Effector CD4-positive, alpha-beta T cell (primary cell): ENCODE measurements around the gene ALDOA.
A peak's percentile ranks its signal among the peaks of the same experiment; 100 is the strongest.
"Not testable (repeated sequence)": the region's sequence is repeated elsewhere in the genome, so short reads cannot be mapped to it uniquely, and the experiment has no call there.

Experiments used
- DNase-seq: peaks from one replicate; pipeline ENCODE4 v3.0.0-alpha.2; 2020
- total RNA-seq: gene quantifications from one replicate; lab custom pipeline; 2026; lab: John Stamatoyannopoulos, UW

ALDOA gene
- 10.9 reads per million, percentile 33 among the genes with 10 or more reads in this experiment for total RNA-seq

DNA sequence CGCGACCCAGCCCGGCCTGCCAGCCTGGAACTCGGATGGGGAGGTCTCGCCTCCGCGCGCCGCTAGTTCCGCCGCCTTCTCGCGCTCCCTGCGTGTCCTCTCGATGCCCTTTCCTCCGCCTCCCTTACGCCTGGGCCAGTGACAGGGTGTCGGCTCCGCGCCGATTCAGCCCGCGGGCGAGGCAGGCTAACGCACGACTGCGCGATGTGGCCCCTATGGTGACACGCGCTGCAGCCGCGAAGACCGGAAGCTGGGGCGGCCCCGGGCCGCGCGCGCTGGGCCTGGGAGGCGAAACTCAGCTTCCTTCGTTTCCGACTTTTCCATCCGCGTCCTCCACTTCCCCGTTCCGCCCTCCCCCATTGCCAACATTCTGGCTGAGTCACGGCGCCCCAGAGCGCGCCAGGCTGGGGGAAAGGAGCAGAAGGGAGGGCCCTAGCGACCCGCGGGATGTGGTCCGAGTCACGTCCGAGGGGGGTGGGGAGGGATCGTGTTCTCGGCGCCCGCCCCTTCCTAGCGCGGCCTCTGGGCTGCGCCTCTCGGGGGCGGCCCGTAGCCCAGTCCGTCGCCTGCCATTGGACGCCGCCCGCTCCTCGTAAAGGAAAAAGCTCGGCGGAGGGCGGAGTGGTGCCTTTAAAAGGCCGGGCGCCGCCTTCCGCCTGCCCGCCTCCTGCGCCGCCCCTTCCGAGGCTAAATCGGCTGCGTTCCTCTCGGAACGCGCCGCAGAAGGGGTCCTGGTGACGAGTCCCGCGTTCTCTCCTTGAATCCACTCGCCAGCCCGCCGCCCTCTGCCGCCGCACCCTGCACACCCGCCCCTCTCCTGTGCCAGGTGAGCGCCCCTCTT is at the start of gene ALDOA:
Gene ALDOA, plus strand, starts transcription at position 659 of the 841 bp plus-strand sequence. CDS start 1,138 bp downstream, outside the sequence.
- DNase-seq: peak; percentile 90

DNA sequence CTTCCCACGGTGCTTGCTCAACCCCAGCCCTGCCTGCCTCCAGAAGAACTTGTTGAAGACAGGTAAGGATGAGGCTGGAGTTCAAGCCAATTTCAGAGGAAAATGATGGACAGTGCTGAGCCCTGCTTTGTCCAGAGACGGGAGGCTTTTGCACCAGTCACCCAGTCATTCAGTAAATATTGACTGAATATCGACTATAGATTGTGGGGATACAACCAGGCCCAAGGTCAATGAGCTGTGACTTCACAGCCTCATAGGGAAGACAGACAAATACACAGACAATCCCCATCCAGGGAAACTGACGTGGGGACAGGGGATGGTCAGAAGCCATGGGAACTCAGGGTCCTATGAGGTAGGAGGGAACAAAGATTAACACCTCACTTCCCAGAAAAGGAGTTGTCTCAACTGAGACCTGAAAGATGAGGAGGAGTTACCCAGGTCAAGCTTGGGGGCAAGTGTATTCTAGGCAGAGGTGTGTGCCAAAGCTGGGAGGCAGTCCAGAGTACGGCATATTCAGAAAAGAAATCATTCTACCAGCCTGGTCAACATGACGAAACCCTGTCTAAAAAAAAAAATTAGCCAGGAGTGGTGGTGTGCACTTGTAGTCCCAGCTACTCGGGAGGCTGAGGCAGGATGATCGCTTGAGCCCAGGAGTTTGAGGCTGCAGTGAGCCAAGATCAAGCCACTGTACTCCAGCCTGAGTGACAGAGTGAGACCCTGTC is 48.8 kb upstream of the ALDOA start:
- DNase-seq: no peak

DNA sequence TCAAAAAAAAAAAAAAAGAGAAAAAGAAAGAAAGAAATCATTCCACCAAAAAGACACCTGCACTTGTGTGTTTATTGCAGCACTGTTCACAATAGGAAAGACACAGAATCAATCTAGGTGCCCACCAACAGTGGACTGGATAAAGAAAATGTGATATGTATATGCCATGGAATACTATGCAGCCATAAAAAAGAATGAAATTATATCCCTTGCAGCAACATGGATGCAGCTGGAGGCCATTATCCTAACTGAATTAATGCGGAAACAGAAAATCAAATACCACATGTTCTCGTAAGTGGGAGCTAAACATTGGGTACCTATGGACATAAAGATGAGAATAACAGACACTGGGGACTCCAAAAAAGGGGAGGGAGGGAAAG is 48.3 kb upstream of the ALDOA start:
- DNase-seq: no peak

DNA sequence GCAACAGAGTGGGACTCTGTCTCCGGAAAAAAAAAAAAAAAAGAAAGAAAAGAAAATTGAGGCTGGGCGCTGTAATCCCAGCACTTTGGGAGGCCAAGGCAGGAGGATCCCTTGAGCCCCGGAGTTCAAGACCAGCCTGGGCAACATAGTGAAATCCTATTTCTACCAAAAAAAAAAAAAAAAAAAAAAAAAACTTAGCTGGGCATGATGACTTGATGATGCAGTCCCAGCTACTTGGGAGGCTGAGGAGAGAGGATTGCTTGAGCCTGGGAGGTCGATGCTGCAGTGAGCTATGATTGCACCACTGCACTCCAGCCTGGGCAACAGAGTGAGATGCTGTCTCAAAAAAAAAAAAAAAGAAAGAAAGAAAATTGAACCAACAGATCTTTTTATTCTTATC is 47.6 kb upstream of the ALDOA start:
- not testable (repeated sequence) for DNase-seq

DNA sequence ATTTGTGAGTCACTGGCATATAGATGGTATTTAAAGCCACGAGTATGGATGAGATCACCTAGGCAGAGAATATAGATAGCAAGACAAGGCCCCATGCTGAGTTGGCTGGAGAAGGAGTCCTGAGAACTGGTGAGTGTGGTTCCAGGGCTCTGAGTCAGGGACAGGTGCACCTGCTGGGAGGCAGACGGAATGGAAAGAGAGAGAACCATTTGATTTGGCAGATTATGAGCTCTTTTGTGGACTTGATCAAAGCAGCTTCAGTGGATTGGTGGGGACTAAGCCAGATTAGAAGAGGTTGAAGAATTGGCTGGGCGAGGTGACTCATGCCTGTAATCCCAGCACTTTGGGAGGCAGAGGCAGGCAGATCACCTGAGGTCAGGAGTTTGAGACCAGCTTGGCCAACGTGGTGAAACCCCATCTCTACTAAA is 46.8 kb upstream of the ALDOA start:
- DNase-seq: no peak

DNA sequence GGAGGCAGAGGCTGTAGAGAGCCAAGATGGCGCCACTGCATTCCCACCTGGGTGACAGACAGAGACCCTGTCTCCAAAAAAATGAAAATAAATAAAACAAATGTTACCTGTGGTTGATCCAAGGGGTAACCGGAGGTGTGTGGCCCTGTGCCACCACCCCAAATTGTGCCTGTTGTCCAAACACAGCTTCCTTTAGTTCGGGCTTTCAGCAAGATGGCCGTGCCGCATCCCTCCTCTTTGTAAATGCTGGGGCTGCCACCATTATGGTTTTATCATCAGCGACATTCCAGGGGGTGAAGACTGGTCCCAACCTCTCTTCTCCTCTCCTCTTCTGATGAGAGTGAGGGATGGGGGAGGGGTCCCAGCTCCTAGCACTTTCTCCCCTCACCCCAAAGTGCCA is 42.7 kb upstream of the ALDOA start, which contains the start of gene C16orf92:
Gene C16orf92, plus strand, starts transcription at position 312 of the 400 bp plus-strand sequence. CDS start 143 bp downstream, outside the sequence.
- no peak for DNase-seq

DNA sequence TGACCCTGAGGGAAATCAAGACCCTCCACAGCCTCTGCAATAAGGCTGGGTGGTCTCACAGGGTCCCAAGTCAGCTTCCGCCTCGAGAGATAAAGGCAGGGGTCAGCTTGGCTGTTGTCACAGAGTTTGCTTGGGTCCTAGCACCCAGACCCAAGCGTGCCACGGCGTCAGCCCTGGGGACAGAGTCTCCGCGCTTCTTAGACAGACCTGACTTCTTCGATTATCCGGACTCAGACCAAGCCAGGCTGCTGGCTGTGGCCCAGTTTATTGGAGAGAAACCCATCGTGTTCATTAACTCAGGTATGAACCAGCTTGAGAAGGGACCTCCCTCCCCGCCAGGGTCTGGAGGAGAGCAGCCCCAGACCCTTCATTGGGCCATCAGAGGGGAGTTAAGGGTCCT is 42.0 kb upstream of the ALDOA start:
- no peak for DNase-seq

DNA sequence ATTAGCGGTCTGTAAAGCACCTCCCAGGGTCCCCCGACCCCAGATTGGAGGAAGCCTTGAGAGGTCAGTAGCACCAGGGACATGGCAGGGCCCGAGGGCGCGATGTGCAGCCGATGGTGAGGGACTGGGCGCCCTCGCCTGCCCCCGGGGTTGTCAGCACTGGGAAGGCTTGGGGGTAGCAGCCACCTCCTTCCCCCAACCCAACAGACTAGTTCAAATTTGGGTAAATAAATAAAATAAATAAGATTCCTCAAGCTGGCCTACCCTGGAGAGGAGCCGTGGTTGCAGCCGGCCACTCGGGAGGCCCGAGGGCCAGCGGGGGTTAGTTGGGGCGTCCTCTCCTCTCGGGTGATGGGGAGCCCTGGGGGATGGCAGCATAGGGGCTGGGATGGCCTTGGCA is 41.1 kb upstream of the ALDOA start:
- DNase-seq: no peak

DNA sequence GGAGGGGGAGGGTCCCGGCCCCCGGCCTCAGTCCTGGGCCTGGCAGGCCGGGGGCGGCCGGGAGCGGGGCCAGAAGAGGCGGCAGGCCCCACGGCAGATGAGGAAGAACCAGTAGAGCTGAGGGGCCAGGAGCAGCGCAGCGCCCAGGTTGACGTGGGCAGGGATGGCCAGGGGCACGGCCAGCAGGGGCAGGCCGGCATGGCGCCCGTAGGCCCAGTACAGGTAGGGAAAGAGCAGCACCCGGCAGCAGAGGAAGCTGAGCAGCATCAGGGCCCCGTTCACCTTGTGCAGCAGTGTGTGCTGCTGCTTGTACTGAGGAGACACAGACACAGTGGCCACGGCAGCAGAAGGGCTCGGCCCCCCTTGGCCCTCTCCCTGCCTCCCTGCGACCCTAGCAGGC is 40.4 kb upstream of the ALDOA start:
- no peak for DNase-seq

DNA sequence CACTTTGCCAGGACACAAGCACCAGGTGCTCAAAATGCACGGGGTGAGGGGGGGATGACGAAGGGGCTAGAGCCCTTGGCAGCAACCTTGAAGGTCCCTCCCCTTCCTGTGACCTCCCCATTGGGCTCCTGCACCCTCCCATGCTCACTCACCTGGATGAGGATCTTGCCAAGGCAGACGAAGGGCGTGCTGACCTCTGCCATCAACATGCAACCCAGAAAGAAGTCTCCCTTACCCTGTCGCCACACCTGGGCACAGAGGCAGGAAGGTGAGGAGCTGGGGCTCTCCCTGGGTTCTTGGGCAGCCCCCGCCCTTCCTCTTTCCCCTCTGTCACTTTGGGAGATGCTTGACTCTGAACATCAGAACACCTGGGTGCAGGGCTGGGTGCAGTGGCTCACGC is 40.0 kb upstream of the ALDOA start:
- no peak for DNase-seq

DNA sequence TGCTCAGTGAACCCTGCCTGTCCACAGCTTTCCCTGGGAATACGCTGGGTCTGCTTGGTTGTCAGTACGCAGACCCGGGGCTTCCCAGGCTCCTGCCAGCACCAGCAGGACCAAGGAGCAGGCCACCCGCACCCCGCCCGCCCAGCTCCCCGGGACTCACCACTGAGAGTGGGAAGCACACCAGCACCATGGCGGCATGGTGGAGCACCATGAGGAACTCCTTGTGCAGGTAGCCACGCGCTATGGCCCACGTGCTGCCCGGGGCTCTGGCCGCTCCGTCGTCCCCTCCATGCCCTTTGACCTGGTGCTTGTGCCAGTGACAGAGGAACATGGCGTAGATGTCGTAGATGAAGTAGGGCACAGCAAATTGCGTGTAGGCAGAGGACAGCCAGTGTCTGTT is 39.1 kb upstream of the ALDOA start:
- no peak for DNase-seq

DNA sequence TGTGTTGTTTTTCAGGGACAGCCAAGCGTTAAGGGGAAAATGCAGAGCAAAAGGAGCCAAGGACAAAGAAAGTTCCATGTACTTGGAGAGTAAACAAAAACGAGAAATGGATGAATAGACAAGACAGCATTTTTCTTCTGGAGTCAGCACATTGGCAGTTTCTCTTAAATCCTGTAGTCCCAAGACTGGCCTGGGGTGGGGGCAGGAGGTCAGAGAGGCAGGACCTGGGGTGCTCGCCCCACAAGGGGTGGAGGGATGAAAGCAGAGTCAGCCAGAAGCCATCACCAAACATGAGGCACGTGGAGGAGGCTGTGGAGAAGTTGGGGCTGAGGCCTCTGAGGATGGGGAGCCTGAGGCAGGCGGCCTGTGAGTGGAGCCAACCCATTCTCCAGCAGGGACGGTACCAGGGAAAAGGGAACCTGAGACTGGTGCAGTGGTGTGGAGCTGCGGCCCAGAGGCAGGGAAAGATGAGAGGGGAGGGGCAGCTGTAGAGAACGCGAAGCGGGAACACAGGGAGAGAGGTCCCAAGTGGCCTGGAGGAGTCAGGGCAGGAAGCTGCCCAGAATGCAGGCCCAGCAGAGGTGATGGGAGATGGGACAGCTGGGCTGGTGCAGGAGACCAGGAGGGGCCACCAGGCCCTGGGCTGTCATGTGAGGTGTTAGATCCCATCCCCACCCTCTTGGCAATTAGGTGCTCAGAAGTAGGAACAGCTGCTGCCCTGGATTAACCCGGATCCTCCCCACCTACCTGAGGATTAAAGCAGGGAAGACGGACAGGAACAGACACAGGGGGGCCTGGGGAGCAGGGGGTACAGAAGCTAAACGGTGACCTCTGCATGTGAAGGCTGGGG is 37.7 kb upstream of the ALDOA start:
- DNase-seq: no peak

DNA sequence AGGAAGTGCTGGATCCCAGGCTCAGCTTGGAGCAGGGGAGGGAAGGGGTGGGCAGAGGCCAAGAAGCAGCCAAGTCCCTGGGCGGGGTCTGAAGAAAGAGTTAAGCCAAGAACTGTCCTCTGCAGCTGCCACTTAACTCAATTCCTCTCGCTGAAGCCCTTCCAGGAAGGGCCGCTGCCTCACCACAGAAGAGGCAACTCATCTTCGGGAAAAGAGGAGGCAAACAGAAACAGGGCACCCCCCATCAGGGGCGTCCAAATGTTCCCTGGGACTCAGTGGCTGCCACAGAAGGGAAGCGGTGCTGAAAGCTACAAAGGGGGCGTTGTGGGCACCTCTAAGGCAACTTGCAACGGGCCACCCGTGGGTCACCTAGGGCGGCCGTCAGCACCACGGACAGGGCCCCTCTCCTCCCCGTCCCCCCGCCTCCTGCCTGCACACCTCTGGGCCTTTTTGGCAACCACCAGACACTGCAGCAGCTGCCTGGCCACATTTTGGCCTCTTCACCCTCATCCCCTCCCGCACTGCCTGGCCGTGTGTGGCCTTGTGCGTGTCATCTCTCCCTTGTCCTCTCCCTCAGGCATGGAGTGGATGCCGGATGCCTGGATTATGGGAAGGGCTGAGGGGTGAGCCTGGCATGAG is 37.0 kb upstream of the ALDOA start:
- DNase-seq: no peak

DNA sequence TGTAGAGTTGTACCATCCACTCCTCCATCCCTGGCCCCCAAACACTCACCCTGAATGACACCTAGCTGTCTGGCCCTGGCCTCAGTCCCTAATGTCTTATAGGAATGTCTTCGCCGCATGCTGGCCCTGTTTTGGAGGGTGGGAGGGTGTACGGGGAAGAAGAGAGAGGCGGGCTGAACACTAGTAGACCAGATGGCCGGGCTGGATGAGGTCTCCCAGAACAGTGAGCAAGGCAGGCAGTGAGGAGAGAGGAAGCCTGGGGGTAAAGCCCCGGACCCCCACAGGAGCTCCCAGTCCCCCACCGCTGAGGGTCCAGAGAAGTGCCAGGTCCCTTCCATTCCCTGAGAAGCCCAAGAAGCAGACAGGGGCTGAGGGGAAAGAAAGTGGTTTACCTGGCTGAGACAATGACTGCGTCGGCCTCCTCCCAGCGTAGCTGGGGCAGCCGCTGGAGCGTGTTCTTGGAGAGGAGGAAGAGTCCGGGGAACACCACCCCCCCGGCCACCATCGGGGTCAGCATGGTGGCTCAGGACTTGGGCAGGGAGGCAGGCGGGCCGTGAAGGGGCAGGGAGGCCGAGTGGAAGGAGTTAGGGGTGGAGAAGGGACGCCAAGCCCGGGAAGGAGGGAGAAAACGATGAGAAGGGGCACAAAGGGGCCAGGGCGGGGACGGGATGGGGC is 35.4 kb upstream of the ALDOA start:
- DNase-seq: no peak

DNA sequence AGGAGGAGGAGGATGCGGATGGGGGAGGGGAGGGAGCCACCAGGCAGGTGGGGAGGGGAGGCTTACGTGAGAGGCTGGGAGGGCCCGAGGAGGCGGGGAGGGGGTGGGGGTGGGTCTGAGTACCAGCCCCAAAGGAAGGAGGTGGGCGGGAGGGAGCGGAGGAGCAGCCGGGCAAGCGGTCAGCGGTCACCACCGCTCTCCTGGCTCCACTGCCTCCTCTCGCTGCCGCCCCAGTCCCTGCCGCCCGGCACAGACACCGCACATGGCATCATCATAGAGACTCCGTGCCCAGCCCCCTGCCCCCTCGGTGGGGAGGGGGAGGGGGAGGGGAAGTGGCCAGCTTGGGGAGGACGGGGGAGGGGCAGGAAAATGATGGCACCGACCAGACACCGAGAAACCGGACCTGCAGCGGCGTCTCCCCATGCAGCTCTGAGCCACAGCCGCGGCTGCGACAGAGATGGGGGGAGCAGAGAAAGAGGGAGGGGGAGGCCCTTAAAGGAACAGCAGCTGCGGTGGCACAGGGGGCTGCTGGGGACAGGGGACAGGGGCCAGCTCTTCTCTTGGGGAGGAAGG is 34.6 kb upstream of the ALDOA start, which contains the start of gene TLCD3B:
Gene TLCD3B, minus strand, starts transcription at position 431 of the 573 bp plus-strand sequence. CDS start 744 bp downstream, outside the sequence.
- DNase-seq: no peak

DNA sequence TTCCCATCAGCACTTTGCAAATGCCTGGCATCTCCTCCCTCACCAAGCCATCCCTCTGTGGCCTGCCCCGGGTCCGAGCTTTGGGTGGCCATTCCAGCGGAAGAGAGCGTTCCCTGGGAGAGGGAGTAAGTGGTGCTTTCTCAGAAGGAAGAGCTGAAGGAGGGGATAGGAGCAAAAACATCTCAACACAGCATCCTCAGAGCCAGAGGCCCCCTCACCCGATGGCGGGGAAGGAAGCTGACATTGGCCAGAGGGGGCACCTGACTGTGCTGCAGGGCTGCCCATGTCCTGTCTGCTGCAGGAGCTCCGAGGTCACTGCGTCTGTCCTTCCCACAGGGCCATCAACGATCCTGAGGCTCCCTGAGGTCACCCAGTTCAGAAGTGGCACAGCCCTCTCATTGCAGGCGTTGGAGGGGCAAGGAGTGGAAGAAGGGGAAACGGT is 34.1 kb upstream of the ALDOA start:
- DNase-seq: no peak

DNA sequence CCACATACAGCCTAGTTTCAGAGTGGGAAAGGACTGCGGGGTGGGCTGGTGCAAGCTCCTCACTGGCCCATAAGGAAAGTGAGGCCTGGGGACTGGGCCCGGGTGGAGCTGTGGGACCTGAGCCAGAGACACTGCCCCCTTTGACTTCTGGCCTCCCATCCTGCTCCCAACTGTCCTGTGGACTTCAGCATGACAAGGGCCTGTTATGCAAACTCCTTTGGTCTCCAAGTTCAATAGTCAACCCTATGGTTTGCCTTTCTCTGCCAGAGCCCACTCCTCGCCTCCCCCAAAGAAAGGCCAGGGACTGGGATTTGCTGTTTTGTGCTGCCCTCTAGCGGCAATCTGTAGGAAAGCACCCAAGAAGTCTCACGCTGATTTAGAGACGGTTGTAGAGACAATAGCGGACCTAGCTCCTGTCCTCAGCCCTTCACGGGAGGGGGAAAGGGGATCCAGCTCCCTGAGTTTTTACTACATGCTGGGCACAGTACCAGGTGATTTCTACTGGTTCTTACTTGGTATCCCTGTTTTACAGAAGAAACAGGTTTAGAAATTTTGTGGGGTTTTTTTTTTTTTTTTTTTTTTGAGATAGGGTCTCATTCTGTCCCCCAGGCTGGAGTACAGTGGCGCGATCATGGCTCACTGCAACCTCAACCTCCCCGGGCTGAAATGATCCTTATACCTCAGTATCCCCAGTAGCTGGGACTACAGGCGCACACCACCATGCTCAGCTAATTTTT is 33.3 kb upstream of the ALDOA start:
- DNase-seq: peak; percentile 47

DNA sequence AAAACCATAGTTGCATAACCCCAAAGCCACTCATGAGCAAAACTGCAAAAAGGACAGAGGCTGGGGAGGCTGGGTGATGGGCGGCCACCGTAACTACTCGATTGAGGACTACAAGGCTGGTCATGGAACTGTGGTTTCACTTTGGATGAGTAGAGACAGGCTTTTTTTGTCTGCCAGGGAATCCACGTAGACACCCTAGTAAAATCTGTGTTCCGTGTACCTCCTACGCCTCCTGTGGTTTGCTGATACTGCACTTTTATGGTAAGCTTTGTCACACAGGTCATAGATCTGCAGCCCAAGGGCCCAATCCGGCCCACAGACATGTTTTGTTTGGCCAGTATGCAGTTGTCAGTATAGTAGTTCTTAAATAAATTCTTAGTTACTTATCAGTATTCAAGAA is 32.3 kb upstream of the ALDOA start:
- DNase-seq: no peak

DNA sequence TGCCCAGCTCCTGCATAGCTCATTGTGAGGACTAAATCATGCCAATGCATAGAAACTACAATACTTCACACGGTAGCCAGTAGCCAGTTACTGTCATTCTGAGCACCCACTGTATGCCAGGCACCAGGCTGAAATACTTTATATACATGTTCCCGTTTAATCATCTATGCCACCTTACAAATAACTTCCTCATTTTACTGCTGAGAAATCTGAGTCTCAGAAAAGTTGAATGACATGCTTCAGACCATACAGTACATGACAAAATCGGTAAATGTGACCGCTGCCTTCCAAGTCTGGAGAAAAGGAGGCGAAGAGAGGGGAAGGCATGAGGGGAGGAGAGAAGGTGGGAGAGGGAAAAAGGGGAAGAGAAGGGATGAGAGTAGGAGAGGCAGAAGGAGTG is 25.3 kb upstream of the ALDOA start:
- DNase-seq: no peak

DNA sequence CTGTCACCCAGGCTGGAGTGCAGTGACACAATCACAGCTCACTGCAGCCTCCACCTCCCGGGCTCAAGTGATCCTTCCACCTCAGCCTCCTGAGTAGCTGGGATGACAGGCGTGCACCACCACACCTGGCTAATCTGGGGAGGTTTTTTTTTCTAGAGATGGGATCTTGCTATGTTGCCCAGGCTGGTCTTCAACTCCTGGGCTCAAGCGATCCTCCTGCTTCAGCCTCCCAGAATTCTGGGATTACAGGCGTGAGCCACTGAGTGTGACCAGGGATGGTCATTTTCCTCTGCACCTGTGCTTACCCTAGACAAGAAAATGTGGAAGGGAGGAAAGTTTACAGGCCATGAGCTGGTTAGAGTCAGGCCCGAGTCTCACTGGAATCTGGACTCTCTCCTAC is 24.9 kb upstream of the ALDOA start:
- DNase-seq: not testable (repeated sequence)

DNA sequence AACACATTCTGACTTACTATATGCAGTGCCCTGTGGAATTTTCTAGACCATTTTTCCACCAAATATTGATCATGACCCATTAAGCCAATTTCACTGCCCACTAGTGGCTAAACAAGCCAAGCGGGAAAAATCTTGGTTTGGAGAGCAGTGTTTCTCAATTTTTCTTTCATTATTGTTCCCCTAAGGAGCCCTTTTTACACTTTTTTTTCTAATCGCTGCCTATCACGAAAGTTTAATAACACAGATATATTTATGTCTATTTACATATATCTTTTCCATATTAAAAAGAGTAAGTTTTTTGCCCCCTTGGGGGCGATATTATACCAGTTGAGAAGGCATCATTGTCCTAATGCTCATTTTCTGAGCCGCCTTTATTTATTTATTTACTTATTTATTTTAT is 23.7 kb upstream of the ALDOA start:
- DNase-seq: no peak
